Mucosa of stomach (tissue), 1 donor: ENCODE data around the gene ATP1B3.

Source experiments
- H3K27me3 ChIP-seq: one replicate; pipeline ENCODE4 v1.7.0; 2013; ENCODE audit warnings: mild to moderate bottlenecking, low read length; ENCODE audit not compliant: control insufficient read depth, insufficient read depth
- H3K36me3 ChIP-seq: one replicate; pipeline ENCODE4 v1.7.0; 2013; ENCODE audit warnings: low read length; ENCODE audit not compliant: control insufficient read depth, insufficient read depth
- H3K4me1 ChIP-seq: one replicate; pipeline ENCODE4 v1.7.0; 2013; ENCODE audit warnings: mild to moderate bottlenecking, low read length; ENCODE audit not compliant: control insufficient read depth, insufficient read depth
- H3K4me3 ChIP-seq: one replicate; pipeline ENCODE4 v1.7.0; 2013; ENCODE audit warnings: low read length
- H3K9ac ChIP-seq: one replicate; pipeline ENCODE4 v1.7.0; 2013; ENCODE audit warnings: mild to moderate bottlenecking, low read length, moderate library complexity
- H3K9me3 ChIP-seq: one replicate; pipeline ENCODE4 v1.7.0; 2013; ENCODE audit warnings: mild to moderate bottlenecking, low read length, moderate library complexity; ENCODE audit not compliant: control insufficient read depth
- donor health status: Pancreatic carcinoma.

ATP1B3 gene

DNA sequence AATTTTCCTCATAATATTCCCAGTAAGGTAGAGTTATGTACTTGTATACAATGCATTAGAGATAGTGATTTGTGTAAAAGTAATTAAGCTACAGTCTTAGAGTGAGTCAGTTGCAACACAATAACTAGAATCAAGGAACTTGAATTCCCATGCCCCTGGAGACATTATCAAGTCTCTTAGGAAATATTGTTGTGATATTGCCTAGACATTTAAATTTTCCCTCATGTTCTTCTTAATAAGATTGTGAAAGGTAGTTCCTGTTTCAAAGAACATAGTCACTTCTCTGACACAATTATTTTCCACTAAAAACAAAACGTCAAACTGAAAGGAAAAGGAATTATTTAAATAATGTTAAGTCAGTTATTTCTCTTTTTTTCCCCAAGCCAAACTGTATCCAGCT is 13.0 kb upstream of the ATP1B3 start:
- no peaks in the 10 kb centered on the region for H3K9me3 ChIP-seq

DNA sequence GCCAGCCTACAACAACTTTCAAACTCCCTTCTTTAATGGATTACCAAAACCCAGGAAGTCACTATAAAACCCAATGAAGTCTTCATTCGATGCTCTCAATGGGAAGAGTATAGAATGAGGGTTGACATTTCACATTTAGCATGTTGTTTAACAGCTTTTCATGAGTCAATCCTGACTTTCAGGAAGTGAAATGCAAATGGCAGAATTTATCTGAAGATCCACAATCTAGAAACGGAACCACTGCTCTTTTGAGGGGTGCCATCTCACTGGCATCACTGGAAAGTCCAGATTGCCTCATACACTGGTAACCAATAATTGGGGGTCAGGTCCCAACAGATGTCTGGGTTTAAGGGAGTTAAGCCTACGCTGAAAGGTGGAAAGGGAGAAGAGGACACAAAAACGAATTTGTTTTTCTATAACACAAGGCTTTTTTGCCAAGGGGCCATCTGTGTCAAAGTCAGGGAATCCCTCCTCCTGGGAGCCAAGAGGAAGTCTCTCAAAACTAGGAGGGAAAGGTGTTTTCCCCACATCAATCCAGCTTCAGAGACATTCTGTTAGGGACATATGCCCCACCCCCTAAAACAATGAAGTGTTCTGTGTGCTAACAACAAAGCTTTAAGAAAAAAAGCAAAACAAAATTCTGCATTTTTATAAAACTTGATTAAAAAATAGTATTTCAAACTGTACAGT is 12.0 kb upstream of the ATP1B3 start:
- Histone ChIP-seq H3K9me3 (no peaks in the 10 kb centered on the region), H3K4me1 (no peaks in the 10 kb centered on the region), H3K27me3 (peaks cover 9% of the 10 kb centered on the region), H3K36me3 (no peaks in the 10 kb centered on the region), H3K9ac (no peak overlapping the region), H3K4me3 (no peak overlapping the region)

More for the DNA sequence above, 13.0 kb upstream of the ATP1B3 start:
- Histone ChIP-seq H3K36me3 (no peaks in the 10 kb centered on the region), H3K9ac (no peak overlapping the region), H3K4me3 (no peak overlapping the region), H3K4me1 (no peaks in the 10 kb centered on the region), H3K27me3 (peaks cover 9% of the 10 kb centered on the region)

DNA sequence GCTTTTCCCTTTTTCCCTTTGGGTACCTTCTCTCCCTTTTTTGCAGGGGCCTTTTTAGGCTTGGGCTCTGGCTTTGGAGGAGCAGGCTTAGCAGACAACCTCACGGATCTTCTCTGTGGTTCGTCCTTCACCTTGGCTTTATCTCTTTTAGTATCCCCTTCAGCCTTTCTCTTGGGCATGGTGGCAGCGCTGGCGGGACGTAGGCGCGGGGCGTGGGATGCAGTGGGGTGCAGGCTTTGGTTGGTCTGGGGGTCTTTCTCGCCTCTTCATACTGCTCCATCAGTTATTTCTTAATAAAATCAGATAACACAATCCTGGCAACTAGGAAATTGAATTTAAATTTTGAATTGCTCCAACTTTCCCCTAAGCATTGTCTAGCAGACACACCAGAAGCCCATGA is 11.3 kb upstream of the ATP1B3 start:
- no peak overlapping the region for H3K9ac ChIP-seq
- no peaks in the 10 kb centered on the region for H3K36me3 ChIP-seq

DNA sequence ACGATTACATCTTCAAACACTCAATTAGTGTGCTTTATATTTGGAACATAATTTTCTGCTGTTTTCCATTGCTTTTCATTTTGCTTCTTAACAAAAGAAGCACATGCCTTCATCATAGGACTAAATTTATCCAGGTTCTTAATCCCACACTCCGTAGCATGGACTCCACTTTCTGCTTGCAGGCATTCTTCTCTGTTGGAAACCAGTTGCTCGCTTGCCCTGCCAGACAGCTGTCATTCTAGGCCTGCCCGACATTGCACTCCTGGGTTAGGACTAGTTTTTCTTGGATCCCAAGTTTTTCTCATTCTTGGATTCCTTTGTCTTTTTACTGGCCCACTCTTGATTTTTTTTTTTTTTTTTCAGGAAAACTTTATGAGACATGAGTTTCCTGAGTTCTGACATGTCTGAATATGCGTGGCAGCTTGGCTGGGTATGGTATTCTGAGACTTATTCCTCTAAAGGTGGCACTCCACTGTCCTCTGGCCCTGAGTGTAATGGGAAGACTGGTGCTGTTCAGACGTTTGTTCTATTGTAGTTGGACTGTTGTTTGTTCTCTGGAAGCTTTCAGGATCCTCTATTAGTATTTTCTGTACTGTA is 6.3 kb upstream of the ATP1B3 start:
- Histone ChIP-seq H3K36me3 (no peaks in the 10 kb centered on the region), H3K9ac (no peak overlapping the region), H3K4me3 (no peak overlapping the region), H3K9me3 (no peaks in the 10 kb centered on the region), H3K4me1 (no peaks in the 10 kb centered on the region), H3K27me3 (peaks cover 4% of the 10 kb centered on the region)

More for the DNA sequence above, 11.3 kb upstream of the ATP1B3 start:
- Histone ChIP-seq H3K9me3 (no peaks in the 10 kb centered on the region), H3K4me3 (no peak overlapping the region), H3K27me3 (peaks cover 9% of the 10 kb centered on the region), H3K4me1 (no peaks in the 10 kb centered on the region)

DNA sequence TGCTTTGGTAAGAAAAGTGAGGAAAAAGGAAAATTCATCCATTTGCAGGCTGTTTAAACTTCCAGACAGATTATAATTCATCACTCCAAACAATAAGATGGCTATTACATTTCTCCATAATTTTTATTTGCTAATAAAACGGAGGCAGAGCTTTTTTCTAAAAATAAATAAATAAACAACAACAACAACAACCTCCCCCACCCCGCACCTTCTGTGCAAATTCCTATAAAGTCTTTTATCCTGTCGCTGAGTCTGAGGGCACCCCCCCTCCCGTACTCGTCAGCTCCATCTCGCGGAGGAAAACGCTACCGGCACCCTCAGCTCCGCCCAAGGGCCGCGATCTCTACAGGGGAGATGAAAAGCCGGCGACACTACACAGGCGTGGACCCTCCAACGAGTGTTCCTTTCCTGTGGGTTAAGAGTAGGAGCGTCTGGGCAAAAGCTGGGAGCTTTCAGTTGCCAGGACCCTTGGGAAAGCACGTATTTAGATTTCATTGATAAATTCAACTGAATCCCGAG is 1.0 kb upstream of the ATP1B3 start:
- H3K4me3 ChIP-seq = peak overlapping the region; percentile 21
- peaks cover 8% of the 10 kb centered on the region for H3K4me1 ChIP-seq
- peaks cover 3% of the 10 kb centered on the region for H3K27me3 ChIP-seq
- no peaks in the 10 kb centered on the region for H3K9me3 ChIP-seq
- no peaks in the 10 kb centered on the region for H3K36me3 ChIP-seq
- peak overlapping the region; percentile 63 for H3K9ac ChIP-seq

DNA sequence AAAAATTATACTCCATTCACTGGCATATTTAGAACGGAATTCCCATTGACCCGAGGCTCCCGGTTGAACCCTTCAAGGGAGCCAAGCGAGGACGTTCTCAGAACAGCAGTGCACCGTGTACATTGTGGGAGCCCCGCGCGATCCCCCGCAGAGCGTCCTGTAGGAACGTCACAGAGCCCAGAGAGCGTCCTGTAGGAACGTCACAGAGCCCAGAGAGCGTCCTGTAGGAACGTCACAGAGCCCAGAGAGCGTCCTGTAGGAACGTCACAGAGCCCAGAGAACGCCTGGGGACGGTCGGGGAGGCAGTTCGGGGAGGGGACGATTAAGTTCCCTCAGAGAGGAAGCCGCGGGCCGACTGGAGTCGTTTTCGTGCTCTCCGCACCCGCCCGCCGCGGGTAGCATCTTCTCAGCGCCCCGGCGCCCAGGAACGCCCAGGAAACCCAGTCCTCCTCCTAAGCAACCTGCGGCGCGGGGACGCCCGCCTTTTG is 506 bp upstream of the ATP1B3 start:
- peaks cover 8% of the 10 kb centered on the region for H3K4me1 ChIP-seq
- no peaks in the 10 kb centered on the region for H3K36me3 ChIP-seq
- H3K4me3 ChIP-seq = peak overlapping the region; percentile 21
- peaks cover 3% of the 10 kb centered on the region for H3K27me3 ChIP-seq
- peak overlapping the region; percentile 63 for H3K9ac ChIP-seq
- H3K9me3 ChIP-seq = no peaks in the 10 kb centered on the region

DNA sequence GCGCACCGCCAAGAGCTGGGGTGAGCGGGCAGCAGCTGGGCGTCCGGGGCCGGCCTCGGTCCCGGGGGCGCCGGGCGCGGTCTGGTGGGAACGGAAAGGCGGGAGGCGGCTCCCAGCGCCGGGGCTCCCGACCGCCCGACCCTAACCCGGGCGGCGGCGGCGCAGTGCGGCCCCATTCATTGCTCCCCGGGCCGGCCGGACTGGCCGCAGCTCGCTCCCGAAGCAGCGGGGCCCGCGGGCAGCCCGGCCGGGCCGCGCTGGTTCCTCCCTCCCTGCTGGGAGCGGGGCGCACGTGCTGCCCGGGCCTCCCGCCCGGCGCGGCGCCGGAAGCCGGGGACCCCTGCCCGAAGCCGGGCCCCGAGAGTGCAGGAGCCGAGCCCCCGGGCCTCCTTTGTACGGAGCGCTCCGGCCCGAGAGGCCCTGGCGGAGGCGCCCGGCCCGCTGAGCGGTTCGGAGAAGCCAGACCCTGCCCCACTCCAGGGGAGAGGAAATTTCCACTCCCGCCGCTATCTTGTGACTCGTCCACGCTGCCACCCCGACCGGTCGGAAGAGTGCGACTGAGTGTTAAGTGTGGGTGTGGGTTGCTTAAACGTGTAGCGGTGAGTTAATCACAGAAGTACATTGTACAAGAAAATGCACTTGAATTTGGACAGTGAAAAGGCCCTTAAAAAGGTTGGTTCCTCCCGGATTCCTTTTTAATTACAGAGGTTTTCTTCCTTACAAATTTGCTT is 613 bp downstream of the ATP1B3 start:
- no peaks in the 10 kb centered on the region for H3K36me3 ChIP-seq
- no peaks in the 10 kb centered on the region for H3K9me3 ChIP-seq
- H3K4me1 ChIP-seq = peaks cover 8% of the 10 kb centered on the region
- peak overlapping the region; percentile 26 for H3K4me3 ChIP-seq
- peaks cover 3% of the 10 kb centered on the region for H3K27me3 ChIP-seq
- H3K9ac ChIP-seq = peak overlapping the region; percentile 65

DNA sequence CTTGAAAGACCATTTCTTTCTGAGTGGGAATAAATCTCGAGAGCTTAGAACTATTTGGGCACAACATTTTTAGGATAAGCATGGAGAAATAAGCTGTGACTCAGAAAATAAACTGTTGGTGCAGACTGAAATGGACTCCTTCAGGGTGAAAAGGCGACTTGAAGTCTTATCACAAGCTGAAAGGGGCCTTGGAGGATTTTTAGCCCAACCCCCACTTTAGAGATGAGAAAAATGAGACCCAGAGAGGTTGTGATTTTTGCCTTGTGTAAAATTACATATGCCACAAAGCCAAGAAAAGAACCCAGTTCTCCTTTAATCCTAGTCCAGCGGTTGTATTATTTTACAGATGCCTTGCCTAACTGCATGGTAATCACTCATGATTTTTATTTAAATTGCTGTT is 1.5 kb downstream of the ATP1B3 start:
- Histone ChIP-seq H3K9ac (no peak overlapping the region), H3K27me3 (peaks cover 3% of the 10 kb centered on the region), H3K9me3 (no peaks in the 10 kb centered on the region), H3K4me3 (no peak overlapping the region), H3K36me3 (no peaks in the 10 kb centered on the region), H3K4me1 (peaks cover 8% of the 10 kb centered on the region)

DNA sequence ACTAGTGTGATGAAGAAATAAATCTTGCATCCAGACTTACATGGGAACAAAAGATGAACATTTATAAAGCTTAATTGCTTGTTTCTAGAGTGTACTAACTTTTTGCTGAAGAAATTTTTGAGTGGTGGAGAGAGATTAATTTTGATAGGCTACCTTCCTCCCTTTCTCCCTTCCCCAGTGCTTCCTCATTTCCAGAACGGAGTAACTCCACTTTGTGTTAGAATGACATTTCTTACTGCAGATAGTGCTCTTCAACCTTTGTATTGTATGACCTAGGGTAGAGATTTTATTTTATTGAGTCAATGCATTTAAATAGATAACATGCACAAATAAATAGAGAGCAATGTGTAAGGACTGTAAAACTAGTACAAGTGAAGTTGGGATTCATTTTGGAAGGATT is 1.9 kb downstream of the ATP1B3 start:
- H3K36me3 ChIP-seq = no peaks in the 10 kb centered on the region
- H3K4me3 ChIP-seq = no peak overlapping the region
- no peaks in the 10 kb centered on the region for H3K9me3 ChIP-seq
- no peak overlapping the region for H3K9ac ChIP-seq
- H3K27me3 ChIP-seq = peaks cover 3% of the 10 kb centered on the region
- peaks cover 8% of the 10 kb centered on the region for H3K4me1 ChIP-seq

DNA sequence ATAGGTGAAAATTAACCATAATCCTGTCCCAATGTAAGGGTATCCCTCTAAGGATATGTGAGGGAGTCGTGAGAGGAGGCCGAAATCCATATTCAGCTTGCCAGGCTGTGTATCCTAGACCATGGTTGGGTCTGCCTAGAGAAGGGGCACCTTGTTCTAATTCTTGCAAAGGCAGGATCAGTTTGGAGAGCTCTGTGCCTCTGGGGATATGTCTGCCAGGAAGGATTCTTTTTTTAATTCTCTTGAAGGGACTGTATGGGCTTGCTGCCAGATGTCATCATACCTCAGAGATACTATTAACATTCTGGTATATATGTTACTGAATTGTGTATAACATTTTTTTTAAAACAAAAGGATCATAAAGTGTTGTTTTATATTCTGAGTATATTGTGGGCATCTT is 2.4 kb downstream of the ATP1B3 start:
- no peaks in the 10 kb centered on the region for H3K9me3 ChIP-seq
- peaks cover 3% of the 10 kb centered on the region for H3K27me3 ChIP-seq
- H3K4me1 ChIP-seq = peaks cover 8% of the 10 kb centered on the region
- no peak overlapping the region for H3K4me3 ChIP-seq
- no peak overlapping the region for H3K9ac ChIP-seq
- no peaks in the 10 kb centered on the region for H3K36me3 ChIP-seq

DNA sequence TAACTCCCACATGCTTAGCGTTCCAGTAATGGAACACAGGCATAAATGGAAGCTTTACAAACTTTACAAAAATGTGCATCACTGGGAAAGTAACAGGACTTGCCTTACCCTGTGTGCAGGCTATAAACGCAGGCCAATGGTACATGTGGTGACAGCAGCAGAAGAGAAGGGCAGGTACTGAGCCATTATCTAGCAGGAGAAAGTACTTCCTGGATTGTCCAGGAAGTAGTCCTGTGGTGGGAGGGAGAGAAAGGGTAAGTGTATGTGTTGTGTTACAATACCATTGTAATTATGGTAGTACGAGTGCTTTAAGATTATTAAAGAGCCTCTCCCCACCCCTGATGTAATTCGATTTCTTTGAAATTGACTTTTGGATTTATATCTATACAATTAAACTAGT is 5.3 kb downstream of the ATP1B3 start:
- H3K4me3 ChIP-seq = no peak overlapping the region
- peaks cover 8% of the 10 kb centered on the region for H3K4me1 ChIP-seq
- peaks cover 3% of the 10 kb centered on the region for H3K27me3 ChIP-seq
- no peak overlapping the region for H3K9ac ChIP-seq
- no peaks in the 10 kb centered on the region for H3K9me3 ChIP-seq
- no peaks in the 10 kb centered on the region for H3K36me3 ChIP-seq

DNA sequence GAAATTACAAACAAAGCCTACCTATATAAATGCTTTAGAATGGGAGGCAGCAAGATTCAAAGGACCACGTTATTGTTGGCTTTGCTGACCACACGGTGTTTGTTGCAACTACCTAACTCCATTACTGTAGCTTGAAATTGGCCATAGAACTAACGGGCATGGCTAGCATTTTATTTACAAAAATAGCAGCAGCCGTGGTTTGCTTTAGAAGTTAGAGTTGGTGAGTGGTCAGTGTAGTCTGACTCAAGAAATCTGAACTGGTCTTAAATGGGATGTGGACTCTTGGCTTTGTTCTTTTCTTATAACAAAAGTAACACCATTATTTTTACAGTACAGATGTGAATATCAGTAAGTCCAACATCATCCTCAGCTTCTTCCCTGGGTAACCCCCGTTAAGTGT is 10.6 kb downstream of the ATP1B3 start:
- H3K4me3 ChIP-seq = no peak overlapping the region
- no peaks in the 10 kb centered on the region for H3K36me3 ChIP-seq
- H3K9me3 ChIP-seq = no peaks in the 10 kb centered on the region
- no peaks in the 10 kb centered on the region for H3K27me3 ChIP-seq
- no peak overlapping the region for H3K9ac ChIP-seq
- no peaks in the 10 kb centered on the region for H3K4me1 ChIP-seq
